ENCODE data around the gene CYREN.

- TF ChIP-seq CTCF (IDR thresholded peaks at IDR 0.05): no peak
- no peak for TF ChIP-seq POLR2A (IDR thresholded peaks at IDR 0.05)
These were observed 30.8 kb upstream of the CYREN start for GRCh38 chr7:135201350-135201749.

Measured in thyroid gland (tissue), 4 donors.